ENCODE measurements around the gene ISOC2. TPM values are rescaled to one million over a fixed set of nuclear protein-coding genes. Genes with fewer than 3 reads are reported as not detected.
A peak's percentile ranks its signal among the peaks of the same experiment; 100 is the strongest.

Gene ISOC2
- total and polyA plus RNA-seq, 12 donors, result 42.5 to 117 (median 50.0) TPM

GRCh38 chr19:55494172-55494761, 32.8 kb upstream of the ISOC2 start:
- Histone ChIP-seq H3K4me1 (peaks cover 6 to 39% (median 14%) of the 10 kb centered on the region in 9 donors), H3K4me3 (peak overlapping the region; percentile 2 to 59 (median 50)), H3K27me3 (peaks cover 0 to 25% (median 2%) of the 10 kb centered on the region in 7 donors), H3K27ac (peak overlapping the region; percentile 80 to 97 (median 89)), H3K9me3 (no peaks in the 10 kb centered on the region), H3K36me3 (peaks cover 0 to 34% (median 0%) of the 10 kb centered on the region in 9 donors)
- ATAC-seq, result peak; percentile 71 to 92 (median 88)
- peak; percentile 68 to 76 for DNase-seq
- intact Hi-C loops (cut with DNase I), result no loop called here
- no peak for TF ChIP-seq CTCF (IDR thresholded peaks at IDR 0.05)
- WGBS, 2 donors, result 22 to 35% methylated on average over 22 of the region's 22 CpGs

GRCh38 chr19:55493645-55494171, 32.3 kb upstream of the ISOC2 start:
- ATAC-seq, result peak in 7 of 8 donors; percentile 7 to 52 (median 27)
- peak overlapping the region in 9 of 10 donors; percentile 21 to 59 (median 55) for H3K4me3 ChIP-seq
- 19 to 25% methylated on average over 31 to 38 of the region's 38 CpGs for WGBS, 2 donors

GRCh38 chr19:55493052-55493644, 31.7 kb upstream of the ISOC2 start:
- H3K36me3 ChIP-seq, result peaks cover 0 to 23% (median 0%) of the 10 kb centered on the region in 9 donors
- peak overlapping the region; percentile 80 to 97 (median 89) for H3K27ac ChIP-seq
- intact Hi-C loops (cut with DNase I), result no loop called here
- DNase-seq (peak in 1 of 2 donors; percentile 57), ATAC-seq (peak in 7 of 8 donors; percentile 5 to 32 (median 21))
- peak overlapping the region in 9 of 10 donors; percentile 21 to 59 (median 55) for H3K4me3 ChIP-seq
- TF ChIP-seq CTCF (IDR thresholded peaks at IDR 0.05), result peak in 1 of 9 donors; percentile 7
- 31 to 33% methylated on average over 18 of the region's 18 CpGs for WGBS, 2 donors
- no peaks in the 10 kb centered on the region for H3K9me3 ChIP-seq
- peaks cover 0 to 25% (median 4%) of the 10 kb centered on the region in 7 donors for H3K27me3 ChIP-seq
- peaks cover 6 to 42% (median 14%) of the 10 kb centered on the region in 9 donors for H3K4me1 ChIP-seq

More at GRCh38 chr19:55493645-55494171, 32.3 kb upstream of the ISOC2 start:
- intact Hi-C loops (cut with DNase I), result no loop called here
- no peak for TF ChIP-seq CTCF (IDR thresholded peaks at IDR 0.05)
- Histone ChIP-seq H3K4me1 (peaks cover 6 to 39% (median 14%) of the 10 kb centered on the region in 9 donors), H3K27ac (peak overlapping the region; percentile 80 to 97 (median 89)), H3K27me3 (peaks cover 0 to 25% (median 4%) of the 10 kb centered on the region in 7 donors), H3K36me3 (peaks cover 0 to 29% (median 0%) of the 10 kb centered on the region in 9 donors), H3K9me3 (no peaks in the 10 kb centered on the region)
- no peak for DNase-seq

GRCh38 chr19:55492362-55492944, 31.0 kb upstream of the ISOC2 start:
- H3K27me3 ChIP-seq, result peaks cover 0 to 25% (median 4%) of the 10 kb centered on the region in 7 donors
- WGBS, 2 donors, result 54% methylated on average over 12 of the region's 12 CpGs
- DNase-seq (no peak), ATAC-seq (no peak)
- H3K36me3 ChIP-seq, result peaks cover 0 to 16% (median 0%) of the 10 kb centered on the region in 9 donors
- H3K4me3 ChIP-seq, result no peak overlapping the region
- H3K4me1 ChIP-seq, result peaks cover 10 to 48% (median 20%) of the 10 kb centered on the region in 9 donors
- H3K27ac ChIP-seq, result peak overlapping the region in 7 of 10 donors; percentile 12 to 96 (median 88)
- TF ChIP-seq CTCF (IDR thresholded peaks at IDR 0.05), result no peak
- no peaks in the 10 kb centered on the region for H3K9me3 ChIP-seq
- intact Hi-C loops (cut with DNase I), result no loop called here
